Left forelimb (tissue), 1 donor: Measurements from ENCODE around the gene ZRANB1.

ENCODE experiments used
- DNase-seq: peaks from one replicate; pipeline ENCODE4 v3.0.0-alpha.2; 2018; ENCODE audit warnings: low spot score

The ZRANB1 gene

DNA sequence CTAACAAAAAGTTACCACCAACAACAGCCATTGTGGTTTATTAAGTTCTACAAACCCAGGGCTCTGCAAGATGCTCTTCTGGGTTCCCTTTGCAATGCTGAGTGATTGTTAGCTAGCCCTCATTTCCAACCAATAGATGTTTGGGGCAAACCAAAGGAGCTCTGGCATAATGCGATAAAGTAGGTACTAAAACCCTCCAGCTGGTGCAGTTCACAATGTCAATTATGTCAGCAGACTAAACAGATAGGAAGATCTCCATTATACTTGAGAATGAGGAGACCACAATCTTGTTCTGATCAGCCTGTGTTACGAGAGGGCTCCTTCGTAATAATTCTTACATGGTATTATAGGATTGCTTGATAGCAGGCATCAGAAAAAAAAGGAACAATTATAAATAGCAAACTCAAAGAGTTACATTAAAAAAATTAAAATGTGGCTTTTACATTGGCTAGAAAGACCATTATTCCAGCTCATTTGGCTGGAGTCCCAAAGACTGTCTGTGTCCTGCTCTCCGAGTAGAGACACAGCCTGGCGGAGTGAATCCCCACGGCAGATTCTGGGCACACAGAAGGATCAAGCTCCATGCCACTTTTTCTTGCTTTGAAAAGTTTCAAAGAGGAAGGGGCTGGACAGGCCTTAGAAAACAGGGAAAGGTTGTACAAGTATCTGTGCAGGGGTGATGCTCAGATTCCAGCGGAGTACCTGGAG is 93.8 kb downstream of the ZRANB1 start:
- DNase-seq, result no peak

GRCh38 chr10:125037145-125037877 is 95.4 kb downstream of the ZRANB1 start:
- no peak for DNase-seq
